Measurements from ENCODE around the gene NLRP5.
"Not testable (repeated sequence)": the region's sequence is repeated elsewhere in the genome, so short reads cannot be mapped to it uniquely, and the experiment has no call there.

DNA sequence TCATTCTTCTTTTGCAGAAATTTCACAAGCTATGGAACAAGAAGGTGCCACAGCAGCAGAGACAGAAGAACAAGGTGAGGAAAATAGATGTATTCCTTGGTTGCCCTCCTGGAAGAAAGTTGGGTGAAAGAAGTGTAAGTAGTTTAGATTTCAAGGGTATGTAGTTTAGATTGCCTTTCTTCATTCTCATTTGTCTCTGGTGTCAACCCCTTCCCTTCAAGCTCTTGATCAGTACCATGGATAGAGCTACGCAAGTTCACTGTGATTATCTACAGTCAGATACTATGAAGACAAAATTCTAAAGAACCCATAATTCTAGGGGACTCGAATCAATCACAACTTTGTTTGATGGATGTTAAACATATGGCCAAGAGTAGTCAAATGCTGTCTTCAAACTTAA is 32.8 kb downstream of the NLRP5 start:
- TF ChIP-seq, protein P1, sequence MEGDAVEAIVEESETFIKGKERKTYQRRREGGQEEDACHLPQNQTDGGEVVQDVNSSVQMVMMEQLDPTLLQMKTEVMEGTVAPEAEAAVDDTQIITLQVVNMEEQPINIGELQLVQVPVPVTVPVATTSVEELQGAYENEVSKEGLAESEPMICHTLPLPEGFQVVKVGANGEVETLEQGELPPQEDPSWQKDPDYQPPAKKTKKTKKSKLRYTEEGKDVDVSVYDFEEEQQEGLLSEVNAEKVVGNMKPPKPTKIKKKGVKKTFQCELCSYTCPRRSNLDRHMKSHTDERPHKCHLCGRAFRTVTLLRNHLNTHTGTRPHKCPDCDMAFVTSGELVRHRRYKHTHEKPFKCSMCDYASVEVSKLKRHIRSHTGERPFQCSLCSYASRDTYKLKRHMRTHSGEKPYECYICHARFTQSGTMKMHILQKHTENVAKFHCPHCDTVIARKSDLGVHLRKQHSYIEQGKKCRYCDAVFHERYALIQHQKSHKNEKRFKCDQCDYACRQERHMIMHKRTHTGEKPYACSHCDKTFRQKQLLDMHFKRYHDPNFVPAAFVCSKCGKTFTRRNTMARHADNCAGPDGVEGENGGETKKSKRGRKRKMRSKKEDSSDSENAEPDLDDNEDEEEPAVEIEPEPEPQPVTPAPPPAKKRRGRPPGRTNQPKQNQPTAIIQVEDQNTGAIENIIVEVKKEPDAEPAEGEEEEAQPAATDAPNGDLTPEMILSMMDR (IDR thresholded peaks at IDR 0.05; ENCODE audit: insufficient read depth, low read depth, low read length): not testable (repeated sequence)
- not testable (repeated sequence) for TF ChIP-seq EZH2 (IDR thresholded peaks at IDR 0.05; ENCODE audit: insufficient read depth, low read length)
